HL-60 (cell line): Measurements from ENCODE around the gene GPR135.

ENCODE experiments used
- DNase-seq, 2 experiments: peaks; one replicate each; pipeline ENCODE4 v3.0.0-alpha.2; 2010 to 2020; ENCODE audit warnings: low read depth in 1 of 2, low spot score in 1 of 2
- H3K27ac ChIP-seq: fragments of 250-450 bp; sonication (Bioruptor Pico); replicated peaks from 2 replicates; pipeline ENCODE4 v1.5.1; 2020; ENCODE audit warnings: mild to moderate bottlenecking, moderate library complexity
- H3K27me3 ChIP-seq: fragments of 250-450 bp; sonication (Bioruptor Pico); 2 replicates; pipeline ENCODE4 v1.5.1; 2021; ENCODE audit warnings: mild to moderate bottlenecking, moderate library complexity; ENCODE audit not compliant: insufficient read depth, poor library complexity, severe bottlenecking
- H3K4me3 ChIP-seq: replicated peaks from 2 replicates; pipeline ENCODE4 v1.5.1; 2011; ENCODE audit warnings: mild to moderate bottlenecking, control low read depth, low read length; ENCODE audit not compliant: insufficient read depth
- GABPA ChIP-seq: IDR thresholded peaks from 2 replicates; pipeline ENCODE4 v1.6.1; 2012; ENCODE audit warnings: low read depth
- POLR2AphosphoS5 ChIP-seq: IDR thresholded peaks from 2 replicates; pipeline ENCODE4 v1.6.1; 2012; ENCODE audit warnings: low read depth
- SPI1 ChIP-seq: IDR thresholded peaks from 2 replicates; pipeline ENCODE4 v1.6.1; 2012; ENCODE audit warnings: low read depth, mild to moderate bottlenecking, borderline replicate concordance
- TF ChIP-seq, protein P1 (sequence below): IDR thresholded peaks from 2 replicates; pipeline ENCODE4 v1.6.1; 2012; ENCODE audit warnings: low read depth; ENCODE audit not compliant: insufficient replicate concordance
- TF ChIP-seq, protein P2 (sequence below): IDR thresholded peaks from one replicate; pipeline ENCODE4 v1.5.1; 2011; ENCODE audit warnings: low read length, control low read depth, inconsistent platforms; ENCODE audit not compliant: insufficient read depth

GPR135 gene

GRCh38 chr14:59458486-59458885 lies 6.7 kb downstream of the GPR135 start:
- Histone ChIP-seq H3K27me3 (no peaks in the 10 kb centered on the region), H3K4me3 (no peak overlapping the region), H3K27ac (no peak overlapping the region)
- DNase-seq: no peak
- no peak for TF ChIP-seq GABPA
- TF ChIP-seq SPI1: no peak
- no peak for TF ChIP-seq POLR2AphosphoS5
- TF ChIP-seq, protein P1, sequence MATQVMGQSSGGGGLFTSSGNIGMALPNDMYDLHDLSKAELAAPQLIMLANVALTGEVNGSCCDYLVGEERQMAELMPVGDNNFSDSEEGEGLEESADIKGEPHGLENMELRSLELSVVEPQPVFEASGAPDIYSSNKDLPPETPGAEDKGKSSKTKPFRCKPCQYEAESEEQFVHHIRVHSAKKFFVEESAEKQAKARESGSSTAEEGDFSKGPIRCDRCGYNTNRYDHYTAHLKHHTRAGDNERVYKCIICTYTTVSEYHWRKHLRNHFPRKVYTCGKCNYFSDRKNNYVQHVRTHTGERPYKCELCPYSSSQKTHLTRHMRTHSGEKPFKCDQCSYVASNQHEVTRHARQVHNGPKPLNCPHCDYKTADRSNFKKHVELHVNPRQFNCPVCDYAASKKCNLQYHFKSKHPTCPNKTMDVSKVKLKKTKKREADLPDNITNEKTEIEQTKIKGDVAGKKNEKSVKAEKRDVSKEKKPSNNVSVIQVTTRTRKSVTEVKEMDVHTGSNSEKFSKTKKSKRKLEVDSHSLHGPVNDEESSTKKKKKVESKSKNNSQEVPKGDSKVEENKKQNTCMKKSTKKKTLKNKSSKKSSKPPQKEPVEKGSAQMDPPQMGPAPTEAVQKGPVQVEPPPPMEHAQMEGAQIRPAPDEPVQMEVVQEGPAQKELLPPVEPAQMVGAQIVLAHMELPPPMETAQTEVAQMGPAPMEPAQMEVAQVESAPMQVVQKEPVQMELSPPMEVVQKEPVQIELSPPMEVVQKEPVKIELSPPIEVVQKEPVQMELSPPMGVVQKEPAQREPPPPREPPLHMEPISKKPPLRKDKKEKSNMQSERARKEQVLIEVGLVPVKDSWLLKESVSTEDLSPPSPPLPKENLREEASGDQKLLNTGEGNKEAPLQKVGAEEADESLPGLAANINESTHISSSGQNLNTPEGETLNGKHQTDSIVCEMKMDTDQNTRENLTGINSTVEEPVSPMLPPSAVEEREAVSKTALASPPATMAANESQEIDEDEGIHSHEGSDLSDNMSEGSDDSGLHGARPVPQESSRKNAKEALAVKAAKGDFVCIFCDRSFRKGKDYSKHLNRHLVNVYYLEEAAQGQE: no peak
- TF ChIP-seq, protein P2, sequence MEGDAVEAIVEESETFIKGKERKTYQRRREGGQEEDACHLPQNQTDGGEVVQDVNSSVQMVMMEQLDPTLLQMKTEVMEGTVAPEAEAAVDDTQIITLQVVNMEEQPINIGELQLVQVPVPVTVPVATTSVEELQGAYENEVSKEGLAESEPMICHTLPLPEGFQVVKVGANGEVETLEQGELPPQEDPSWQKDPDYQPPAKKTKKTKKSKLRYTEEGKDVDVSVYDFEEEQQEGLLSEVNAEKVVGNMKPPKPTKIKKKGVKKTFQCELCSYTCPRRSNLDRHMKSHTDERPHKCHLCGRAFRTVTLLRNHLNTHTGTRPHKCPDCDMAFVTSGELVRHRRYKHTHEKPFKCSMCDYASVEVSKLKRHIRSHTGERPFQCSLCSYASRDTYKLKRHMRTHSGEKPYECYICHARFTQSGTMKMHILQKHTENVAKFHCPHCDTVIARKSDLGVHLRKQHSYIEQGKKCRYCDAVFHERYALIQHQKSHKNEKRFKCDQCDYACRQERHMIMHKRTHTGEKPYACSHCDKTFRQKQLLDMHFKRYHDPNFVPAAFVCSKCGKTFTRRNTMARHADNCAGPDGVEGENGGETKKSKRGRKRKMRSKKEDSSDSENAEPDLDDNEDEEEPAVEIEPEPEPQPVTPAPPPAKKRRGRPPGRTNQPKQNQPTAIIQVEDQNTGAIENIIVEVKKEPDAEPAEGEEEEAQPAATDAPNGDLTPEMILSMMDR: no peak

DNA sequence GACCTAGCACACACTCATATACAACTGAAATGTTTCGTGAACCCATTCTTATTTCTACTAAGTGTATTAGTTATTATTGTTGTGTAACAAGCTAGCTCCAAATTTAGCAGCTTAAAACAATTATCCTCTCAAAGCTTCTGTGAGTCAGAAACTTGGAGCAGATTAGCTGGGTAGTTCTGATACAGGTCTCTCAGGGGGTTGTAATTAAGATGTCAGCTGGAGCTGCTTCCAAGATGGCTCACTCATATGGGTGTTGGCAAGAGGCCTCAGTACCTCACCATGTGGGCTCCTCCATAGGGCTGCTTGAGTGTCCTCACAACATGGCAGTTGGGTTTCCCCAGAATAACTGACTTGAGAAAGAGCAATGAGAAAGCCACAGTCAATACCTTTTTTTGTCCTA lies 9.8 kb downstream of the GPR135 start:
- Histone ChIP-seq H3K27ac (no peak overlapping the region), H3K4me3 (no peak overlapping the region), H3K27me3 (no peaks in the 10 kb centered on the region)
- TF ChIP-seq, protein P2: no peak
- TF ChIP-seq POLR2AphosphoS5: no peak
- TF ChIP-seq GABPA: no peak
- no peak for TF ChIP-seq SPI1
- TF ChIP-seq, protein P1: no peak
- no peak for DNase-seq

GRCh38 chr14:59454139-59454538 lies 11.0 kb downstream of the GPR135 start:
- Histone ChIP-seq H3K4me3 (no peak overlapping the region), H3K27me3 (no peaks in the 10 kb centered on the region), H3K27ac (no peak overlapping the region)
- DNase-seq: no peak
- no peak for TF ChIP-seq POLR2AphosphoS5
- no peak for TF ChIP-seq SPI1
- TF ChIP-seq, protein P2: no peak
- TF ChIP-seq, protein P1: no peak
- TF ChIP-seq GABPA: no peak
